IMR-90 (cell line): ENCODE data around the gene MSI2. TPM values are rescaled to one million over a fixed set of nuclear protein-coding genes. Genes with fewer than 3 reads are reported as not detected.

Experiments used
- ATAC-seq: fragments of 200-7000 bp; cut with Tn5 transposase; 2 replicates; pipeline ENCODE4 v1.9.1; 2020; ENCODE audit warnings: low read depth, mild to moderate bottlenecking, moderate library complexity
- BruUV-seq: library from RNA; stranded (reverse); fragments of 400-500 nt; replicated peaks from 2 replicates; lab custom pipeline; 2021; lab: Mats Ljungman, UMichigan
- CTCF ChIA-PET: fragments of 300-600 bp; formaldehyde crosslinking; extraction: SDS; loops from one replicate; lab custom pipeline; 2021; ENCODE audit warnings: antibody characterized with exemption; lab: Yijun Ruan, JAX
- POLR2A ChIA-PET: fragments of 300-600 bp; sonication (Branson Sonifier 250); formaldehyde crosslinking; loops from one replicate; lab custom pipeline; 2022; ENCODE audit warnings: antibody characterized with exemption; ENCODE audit not compliant: unreplicated experiment; lab: Charles Lee
- DNase-seq: peaks from one replicate; pipeline ENCODE4 v3.0.0; 2013
- H2AFZ ChIP-seq: replicated peaks from 2 replicates; pipeline ENCODE3; 2013; ENCODE audit warnings: low read length, mild to moderate bottlenecking; ENCODE audit not compliant: poor library complexity
- H2AK5ac ChIP-seq: 2 replicates; pipeline ENCODE4 v1.6.1; 2013; ENCODE audit warnings: low read depth, low read length, inconsistent platforms
- H2AK9ac ChIP-seq: replicated peaks from 2 replicates; pipeline ENCODE3; 2013; ENCODE audit warnings: mild to moderate bottlenecking, low read depth, low read length, moderate library complexity; ENCODE audit not compliant: poor library complexity
- H2BK120ac ChIP-seq: 2 replicates; pipeline ENCODE4 v1.6.1; 2013; ENCODE audit warnings: low read depth, low read length, inconsistent platforms
- H2BK15ac ChIP-seq: 3 replicates; pipeline ENCODE4 v1.6.1; 2013; ENCODE audit warnings: low read depth, low read length, inconsistent platforms
- H2BK20ac ChIP-seq: 2 replicates; pipeline ENCODE4 v1.6.1; 2013; ENCODE audit warnings: low read depth, mild to moderate bottlenecking, inconsistent platforms, low read length, moderate library complexity
- H2BK5ac ChIP-seq: 2 replicates; pipeline ENCODE4 v1.6.1; 2013; ENCODE audit warnings: mild to moderate bottlenecking, low read depth, low read length, inconsistent platforms; ENCODE audit not compliant: poor library complexity, severe bottlenecking
- H3K14ac ChIP-seq: replicated peaks from 2 replicates; pipeline ENCODE4 v1.6.1; 2013; ENCODE audit warnings: low read depth, low read length, inconsistent platforms
- H3K18ac ChIP-seq: 2 replicates; pipeline ENCODE4 v1.6.1; 2013; ENCODE audit warnings: low read depth, low read length, control low read depth
- H3K23ac ChIP-seq: 2 replicates; pipeline ENCODE4 v1.6.1; 2013; ENCODE audit warnings: low read depth, low read length, inconsistent platforms
- H3K27ac ChIP-seq: 2 replicates; pipeline ENCODE4 v1.5.1; 2013; ENCODE audit warnings: mild to moderate bottlenecking, control low read depth, low read length; ENCODE audit not compliant: insufficient read depth
- H3K27me3 ChIP-seq: 2 replicates; pipeline ENCODE4 v1.6.1; 2013; ENCODE audit warnings: low read length; ENCODE audit not compliant: control insufficient read depth, insufficient read depth
- H3K36me3 ChIP-seq: 2 replicates; pipeline ENCODE4 v1.6.1; 2013; ENCODE audit warnings: low read length, mixed read lengths; ENCODE audit not compliant: control insufficient read depth, insufficient read depth
- H3K4ac ChIP-seq: 2 replicates; pipeline ENCODE4 v1.6.1; 2013; ENCODE audit warnings: low read depth, low read length, inconsistent platforms
- H3K4me1 ChIP-seq: 2 replicates; pipeline ENCODE4 v1.6.1; 2013; ENCODE audit warnings: low read length, mixed read lengths; ENCODE audit not compliant: control insufficient read depth, insufficient read depth
- H3K4me2 ChIP-seq: 2 replicates; pipeline ENCODE4 v1.6.1; 2013; ENCODE audit warnings: low read depth, mild to moderate bottlenecking, control low read depth, low read length, moderate library complexity
- H3K4me3 ChIP-seq: 2 replicates; pipeline ENCODE4 v1.5.1; 2013; ENCODE audit warnings: low read depth, mild to moderate bottlenecking, control low read depth, low read length, moderate library complexity; ENCODE audit not compliant: insufficient read depth
- H3K56ac ChIP-seq: 2 replicates; pipeline ENCODE4 v1.6.1; 2013; ENCODE audit warnings: low read length, inconsistent platforms; ENCODE audit not compliant: insufficient read depth; ENCODE audit errors: extremely low read depth
- H3K79me1 ChIP-seq, 2 experiments: 2 replicates each; pipeline ENCODE4 v1.6.1; 2013; ENCODE audit warnings: low read length in 2 of 2, inconsistent platforms in 1 of 2, low read depth in 1 of 2
- H3K9ac ChIP-seq: 2 replicates; pipeline ENCODE4 v1.6.1; 2013; ENCODE audit warnings: low read depth, low read length, control low read depth
- H3K9me1 ChIP-seq: 2 replicates; pipeline ENCODE4 v1.6.1; 2013; ENCODE audit warnings: low read length, inconsistent platforms; ENCODE audit not compliant: insufficient read depth
- H3K9me3 ChIP-seq: 2 replicates; pipeline ENCODE4 v1.6.1; 2013; ENCODE audit warnings: low read length; ENCODE audit not compliant: control insufficient read depth, insufficient read depth
- H4K20me1 ChIP-seq: 2 replicates; pipeline ENCODE4 v1.6.1; 2013; ENCODE audit warnings: low read length, inconsistent platforms; ENCODE audit not compliant: insufficient read depth
- H4K5ac ChIP-seq: 2 replicates; pipeline ENCODE4 v1.6.1; 2013; ENCODE audit warnings: mild to moderate bottlenecking, low read depth, low read length, control low read depth
- H4K8ac ChIP-seq, 2 experiments: 2 replicates each; pipeline ENCODE4 v1.6.1; 2013; ENCODE audit warnings: low read depth in 2 of 2, low read length in 2 of 2, control low read depth in 1 of 2, inconsistent platforms in 1 of 2
- H4K91ac ChIP-seq: 2 replicates; pipeline ENCODE4 v1.6.1; 2013; ENCODE audit warnings: low read depth, low read length, inconsistent platforms; ENCODE audit not compliant: insufficient read depth
- BHLHE40 ChIP-seq: fragments of 150-350 bp; IDR thresholded peaks from 2 replicates; pipeline ENCODE4 v1.6.1; 2016; ENCODE audit warnings: mild to moderate bottlenecking, low read depth, low read length
- CEBPB ChIP-seq: IDR thresholded peaks from 2 replicates; pipeline ENCODE4 v1.6.1; 2012; ENCODE audit warnings: low read depth, low read length, improper control_type of control experiment
- CHD1 ChIP-seq: IDR thresholded peaks from 2 replicates; pipeline ENCODE4 v1.6.1; 2012; ENCODE audit warnings: low read depth, low read length, improper control_type of control experiment
- CTCF ChIP-seq: conservative IDR thresholded peaks from 2 replicates; pipeline ENCODE4 v1.5.1; 2012; ENCODE audit warnings: mild to moderate bottlenecking, low read depth, low read length, improper control_type of control experiment
- ELK1 ChIP-seq: fragments of 150-350 bp; IDR thresholded peaks from 2 replicates; pipeline ENCODE4 v1.6.1; 2016; ENCODE audit warnings: low read depth, mild to moderate bottlenecking, low read length, moderate library complexity, borderline replicate concordance
- FOS ChIP-seq: fragments of 150-350 bp; IDR thresholded peaks from 2 replicates; pipeline ENCODE4 v1.6.1; 2016; ENCODE audit warnings: low read depth, low read length
- MAFK ChIP-seq: IDR thresholded peaks from 2 replicates; pipeline ENCODE4 v1.6.1; 2012; ENCODE audit warnings: low read depth, low read length, improper control_type of control experiment
- MAZ ChIP-seq: IDR thresholded peaks from 2 replicates; pipeline ENCODE4 v1.6.1; 2012; ENCODE audit warnings: low read depth, mild to moderate bottlenecking, low read length, improper control_type of control experiment, moderate library complexity, borderline replicate concordance
- MXI1 ChIP-seq: IDR thresholded peaks from 2 replicates; pipeline ENCODE4 v1.6.1; 2012; ENCODE audit warnings: low read depth, mild to moderate bottlenecking, low read length, moderate library complexity, borderline replicate concordance
- NFE2L2 ChIP-seq: fragments of 150-350 bp; IDR thresholded peaks from 2 replicates; pipeline ENCODE4 v1.6.1; 2016; ENCODE audit warnings: low read depth, mild to moderate bottlenecking, low read length
- POLR2A ChIP-seq: IDR thresholded peaks from 2 replicates; pipeline ENCODE4 v1.6.1; 2012; ENCODE audit warnings: mild to moderate bottlenecking, low read depth, low read length
- RAD21 ChIP-seq: IDR thresholded peaks from 2 replicates; pipeline ENCODE4 v1.6.1; 2012; ENCODE audit warnings: low read length, improper control_type of control experiment
- RCOR1 ChIP-seq: IDR thresholded peaks from 2 replicates; pipeline ENCODE4 v1.6.1; 2012; ENCODE audit warnings: mild to moderate bottlenecking, low read length, improper control_type of control experiment; ENCODE audit not compliant: insufficient replicate concordance
- RFX5 ChIP-seq: IDR thresholded peaks from 2 replicates; pipeline ENCODE4 v1.8.0; 2012; ENCODE audit warnings: low read depth, mild to moderate bottlenecking, low read length, moderate library complexity
- SMC3 ChIP-seq: fragments of 150-350 bp; IDR thresholded peaks from 2 replicates; pipeline ENCODE4 v1.6.1; 2016; ENCODE audit warnings: low read depth, mild to moderate bottlenecking, antibody characterized with exemption, low read length, moderate library complexity
- USF2 ChIP-seq: fragments of 150-350 bp; IDR thresholded peaks from 2 replicates; pipeline ENCODE4 v1.6.1; 2017; ENCODE audit warnings: mild to moderate bottlenecking, antibody characterized with exemption, low read length, low read depth
- WGBS, 2 experiments: methylation state at CpG; one replicate each; pipeline versions ENCODE4 v1.1.5 to v1.1.7; 2013; ENCODE audit warnings: missing lambda C conversion rate in 2 of 2; ENCODE audit not compliant: insufficient read length in 1 of 2; ENCODE audit errors: extremely low coverage in 2 of 2; 5-methylcytosine and 5-hydroxymethylcytosine counted together
- dilution Hi-C: fragments of 300-500 bp; cut with HindIII; formaldehyde crosslinking; loops from one replicate; pipeline ENCODE4 v1.14.3; 2018; ENCODE audit warnings: low sequenced_read_pairs; ENCODE audit not compliant: unreplicated experiment
- in situ Hi-C: fragments of 300-500 bp; cut with MboI; formaldehyde crosslinking; loops from 3 replicates; pipeline ENCODE4 v1.14.3; 2019; ENCODE audit warnings: low sequenced_read_pairs, inconsistent platforms, mixed read lengths
- intact Hi-C: fragments of 100-400 bp; cut with micrococcal nuclease; formaldehyde crosslinking; loops from 2 replicates; pipeline ENCODE4 v1.10.0; 2022
- polyA plus RNA-seq, 3 experiments: library from polyadenylated mRNA; depleted of rRNA; stranded (reverse); fragments of >200 nt; gene quantifications; 2 replicates each; pipeline ENCODE4 v1.2.3, GENCODE V29; 2012; ENCODE audit warnings: low replicate concordance in 1 of 3
- total RNA-seq: library from RNA; depleted of rRNA; stranded (reverse); fragments of >200 nt; gene quantifications from 2 replicates; pipeline ENCODE4 v1.2.3, GENCODE V29; 2012

MSI2 gene
- total and polyA plus RNA-seq, 2 of the 4 experiments (the other 2 are of a cell fraction): 13.0 to 16.0 TPM

- no peaks in the 10 kb centered on the region; the same call in 1 of the 2 replicates for H4K20me1 ChIP-seq
- intact Hi-C loops: no loop called here
- H3K4me1 ChIP-seq: peaks cover 17% of the 10 kb centered on the region
- no peaks in the 10 kb centered on the region for H3K9me3 ChIP-seq
- no peak overlapping the region for H3K27ac ChIP-seq
- peak overlapping the region; percentile 28; the same call in 1 of the 2 replicates for H3K4me2 ChIP-seq
- no peaks in the 10 kb centered on the region for H3K27me3 ChIP-seq
- ChIA-PET CTCF (interaction anchor here (2.5 kb wide), 1 partner anchor 422 kb away, joined by 7 read pairs; no protein-coding TSS in a partner anchor), POLR2A (no interaction called here)
- no peak overlapping the region for H3K18ac ChIP-seq
- H3K14ac ChIP-seq: peak overlapping the region; percentile 27; the same call in 1 of the 2 replicates
- peak overlapping the region; percentile 21 for H2AFZ ChIP-seq
- H2BK15ac ChIP-seq: no peak overlapping the region
- no peak overlapping the region for H2BK20ac ChIP-seq
- no peak overlapping the region for H3K9ac ChIP-seq
- no peak for ATAC-seq
- H2BK120ac ChIP-seq: no peak overlapping the region
- no peak overlapping the region; the same call in 1 of the 2 replicates for H3K4ac ChIP-seq
- peak overlapping the region; percentile 4 for H2BK5ac ChIP-seq
- H4K5ac ChIP-seq: no peak overlapping the region
- peaks cover 11% of the 10 kb centered on the region for H3K9me1 ChIP-seq
- no peak overlapping the region for H2AK5ac ChIP-seq
- H3K79me1 ChIP-seq: no peaks in the 10 kb centered on the region
- no peak overlapping the region for H3K56ac ChIP-seq
- peak overlapping the region in 1 of 2 experiments; percentile 30; a peak in 1 of 4 replicates for H4K8ac ChIP-seq
- H3K36me3 ChIP-seq: no peaks in the 10 kb centered on the region
- no peak for TF ChIP-seq BHLHE40
- TF ChIP-seq FOS: no peak
- no peak for TF ChIP-seq USF2
- TF ChIP-seq RFX5: no peak
- TF ChIP-seq POLR2A: no peak
- TF ChIP-seq CHD1: no peak
- TF ChIP-seq MAFK: no peak
- no peak for TF ChIP-seq ELK1
- no peak for TF ChIP-seq RCOR1
- no peak for TF ChIP-seq MXI1
- no peak for TF ChIP-seq RAD21
- no peak for TF ChIP-seq CEBPB
- TF ChIP-seq NFE2L2: no peak
- no peak for TF ChIP-seq SMC3
- no peak for TF ChIP-seq MAZ
- no peak for TF ChIP-seq CTCF
- no peak for DNase-seq
- H3K23ac ChIP-seq: no peak overlapping the region
- in situ Hi-C loops: loop anchor here (5.0 kb wide), 1 partner anchor 413 kb away; no protein-coding TSS in a partner anchor
- H2AK9ac ChIP-seq: peak overlapping the region; percentile 83
- dilution Hi-C loops: no loop called here
- 33% methylated on average over 2 of the region's 5 CpGs; no CpG with 5 or more reads in 1 of the 2 experiments for WGBS, 2 experiments
- H4K91ac ChIP-seq: no peak overlapping the region
- H3K4me3 ChIP-seq: no peak overlapping the region
- no TSS peak for BruUV-seq
Measured at GRCh38 chr17:57665128-57665527, 408.8 kb downstream of the MSI2 start.
